Colonic mucosa (tissue), 4 donors: ENCODE measurements around the gene TTYH2. TPM values are rescaled to one million over a fixed set of nuclear protein-coding genes. Genes with fewer than 3 reads are reported as not detected.
"Not testable (repeated sequence)": the region's sequence is repeated elsewhere in the genome, so short reads cannot be mapped to it uniquely, and the experiment has no call there.

Source experiments
- DNase-seq: peaks from one replicate; pipeline ENCODE4 v3.0.0-alpha.2; 2020
- H3K27ac ChIP-seq: fragments of 200-600 bp; one replicate; pipeline ENCODE4 v1.8.0; 2021
- H3K27me3 ChIP-seq: fragments of 200-600 bp; one replicate; pipeline ENCODE4 v1.8.0; 2021
- H3K36me3 ChIP-seq: fragments of 200-600 bp; one replicate; pipeline ENCODE4 v1.8.0; 2021
- H3K4me1 ChIP-seq: fragments of 200-600 bp; one replicate; pipeline ENCODE4 v1.8.0; 2021; ENCODE audit warnings: mild to moderate bottlenecking
- H3K4me3 ChIP-seq: fragments of 200-600 bp; one replicate; pipeline ENCODE4 v1.8.0; 2021
- H3K9ac ChIP-seq, 2 donors: one replicate each; pipeline ENCODE4 v1.7.0; 2013; ENCODE audit warnings: control low read depth in 2 of 2, low read depth in 2 of 2, low read length in 2 of 2
- H3K9me3 ChIP-seq: fragments of 200-600 bp; one replicate; pipeline ENCODE4 v1.8.0; 2021
- CTCF ChIP-seq: fragments of 200-600 bp; IDR thresholded peaks from one replicate; pipeline ENCODE4 v1.8.0; 2022; ENCODE audit warnings: antibody characterized with exemption, mild to moderate bottlenecking
- intact Hi-C: fragments of 100-400 bp; cut with DNase I; formaldehyde crosslinking; loops from one replicate; pipeline ENCODE4 v1.14.1; 2022
- total RNA-seq, 2 donors: library from RNA; stranded (reverse); fragmentation: NEBNext Ultra II Directional in 1 of 2; extraction: Animal tissue kit (Norgen Biotek cat#: 25700) in 1 of 2; gene quantifications; one replicate each; pipeline ENCODE4 v1.2.1, GENCODE V29; 2021
- donor health status: healthy.
- donor health status: DM: no; HTN: no; CAD: no.
- donor health status: DM: no; HTN: no; CAD: no.

Gene TTYH2
- total RNA-seq, 2 donors from 2014 or later: 0.86 to 2.9 TPM

GRCh38 chr17:74259667-74260524, 46.5 kb downstream of the TTYH2 start:
- no peak overlapping the region for H3K4me3 ChIP-seq
- no peak overlapping the region for H3K9ac ChIP-seq
- no peaks in the 10 kb centered on the region for H3K9me3 ChIP-seq
- no peaks in the 10 kb centered on the region for H3K27me3 ChIP-seq
- no peaks in the 10 kb centered on the region for H3K4me1 ChIP-seq
- TF ChIP-seq CTCF: no peak
- no peak overlapping the region for H3K27ac ChIP-seq
- intact Hi-C loops: no loop called here
- H3K36me3 ChIP-seq: no peaks in the 10 kb centered on the region
- no peak for DNase-seq

GRCh38 chr17:74260525-74260850, 47.1 kb downstream of the TTYH2 start:
- intact Hi-C loops: no loop called here
- no peak for TF ChIP-seq CTCF
- Histone ChIP-seq H3K4me1 (no peaks in the 10 kb centered on the region), H3K9ac (no peak overlapping the region), H3K27ac (no peak overlapping the region), H3K27me3 (no peaks in the 10 kb centered on the region), H3K4me3 (no peak overlapping the region), H3K9me3 (no peaks in the 10 kb centered on the region), H3K36me3 (no peaks in the 10 kb centered on the region)
- DNase-seq: no peak

- no peaks in the 10 kb centered on the region for H3K27me3 ChIP-seq
- DNase-seq: no peak
- no peaks in the 10 kb centered on the region for H3K4me1 ChIP-seq
- no peak overlapping the region for H3K4me3 ChIP-seq
- TF ChIP-seq CTCF: no peak
- H3K9ac ChIP-seq: no peak overlapping the region
- intact Hi-C loops: no loop called here
- no peak overlapping the region for H3K27ac ChIP-seq
- H3K36me3 ChIP-seq: no peaks in the 10 kb centered on the region
- H3K9me3 ChIP-seq: no peaks in the 10 kb centered on the region
Observed at GRCh38 chr17:74262601-74263000, 49.2 kb downstream of the TTYH2 start.

GRCh38 chr17:74267054-74267453, 53.7 kb downstream of the TTYH2 start:
- H3K27ac ChIP-seq, H3K27me3 ChIP-seq, intact Hi-C loops, H3K4me1 ChIP-seq, H3K4me3 ChIP-seq, H3K9ac ChIP-seq, H3K9me3 ChIP-seq, DNase-seq, H3K36me3 ChIP-seq: not testable (repeated sequence)

GRCh38 chr17:74267579-74267978, 54.2 kb downstream of the TTYH2 start:
- no peaks in the 10 kb centered on the region for H3K27me3 ChIP-seq
- DNase-seq: no peak
- H3K4me3 ChIP-seq: no peak overlapping the region
- no peak overlapping the region for H3K9ac ChIP-seq
- no peaks in the 10 kb centered on the region for H3K9me3 ChIP-seq
- no peaks in the 10 kb centered on the region for H3K4me1 ChIP-seq
- intact Hi-C loops: no loop called here
- no peaks in the 10 kb centered on the region for H3K36me3 ChIP-seq
- H3K27ac ChIP-seq: no peak overlapping the region
- no peak for TF ChIP-seq CTCF

- Histone ChIP-seq H3K36me3 (no peaks in the 10 kb centered on the region), H3K9me3 (no peaks in the 10 kb centered on the region), H3K27me3 (no peaks in the 10 kb centered on the region), H3K27ac (no peak overlapping the region), H3K9ac (no peak overlapping the region), H3K4me3 (no peak overlapping the region), H3K4me1 (no peaks in the 10 kb centered on the region)
- no peak for TF ChIP-seq CTCF
- no peak for DNase-seq
- intact Hi-C loops: no loop called here
Observed at GRCh38 chr17:74267987-74268499, 54.7 kb downstream of the TTYH2 start.
